NOMO-1 treated with dmso at 0.1 percent for 144 hours (cell line): ENCODE data around the gene LPAR1.
A peak's percentile ranks its signal among the peaks of the same experiment; 100 is the strongest.

ENCODE experiments used
- DNase-seq: peaks from one replicate; lab custom pipeline; 2025; ENCODE audit not compliant: unreplicated experiment; lab: John Stamatoyannopoulos, UW

The LPAR1 gene

DNA sequence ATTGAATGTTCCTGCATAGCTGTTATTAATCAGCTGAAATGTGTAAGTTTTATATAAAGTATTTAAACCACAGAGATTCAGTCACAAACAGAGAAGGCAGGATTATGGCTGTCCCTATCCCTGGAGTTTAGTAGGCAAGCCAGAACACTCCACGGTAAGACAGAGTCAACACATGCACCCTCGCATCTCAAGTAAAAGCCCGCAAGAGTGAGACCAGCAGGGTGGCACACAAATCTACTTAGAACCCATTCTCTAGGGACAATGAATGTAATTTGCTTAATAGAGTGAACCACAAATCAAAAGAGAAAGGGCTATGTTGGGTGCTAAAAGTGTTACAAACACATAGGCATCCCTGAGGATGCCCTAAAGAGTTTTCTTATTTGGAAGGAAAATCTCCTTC is 35.1 kb downstream of the LPAR1 start:
- DNase-seq: no peak

DNA sequence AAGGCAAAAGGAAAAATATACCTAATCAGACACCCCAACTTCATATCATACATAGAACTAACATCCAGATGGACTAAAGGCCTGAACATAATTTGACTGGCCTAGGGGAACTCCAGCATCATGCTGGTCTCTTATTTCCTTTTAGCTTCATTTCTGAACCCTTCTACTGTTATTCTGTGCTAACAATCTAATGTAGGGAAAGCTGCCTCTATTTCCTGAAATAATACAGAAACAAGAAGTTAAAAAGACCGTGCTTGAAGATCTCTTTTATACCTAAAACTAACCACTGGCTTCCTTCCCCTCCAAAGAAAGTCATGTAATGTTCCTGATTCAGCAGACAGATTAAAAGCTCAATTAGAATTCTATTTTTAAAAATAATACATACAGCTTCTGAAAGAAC is 36.7 kb downstream of the LPAR1 start:
- DNase-seq: no peak

DNA sequence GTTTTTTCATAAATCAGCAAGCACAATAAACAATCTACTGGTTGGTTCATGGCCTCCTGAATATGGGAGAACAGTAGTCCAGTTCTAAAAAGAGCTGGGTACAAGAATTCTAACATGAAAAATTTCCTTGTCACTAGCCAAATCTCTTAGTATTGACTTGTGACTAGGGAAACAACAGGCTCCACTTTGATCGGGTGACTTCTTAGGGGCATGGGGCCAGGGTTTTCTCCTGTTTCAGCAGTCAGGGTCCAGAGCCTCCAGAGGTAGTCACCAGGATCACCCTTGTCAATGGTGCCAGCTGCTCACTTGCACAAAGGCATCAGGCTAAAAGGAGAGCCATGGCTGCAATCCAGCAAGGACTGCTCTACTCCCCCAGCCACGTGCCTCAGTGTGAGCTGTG is 38.1 kb downstream of the LPAR1 start:
- no peak for DNase-seq

DNA sequence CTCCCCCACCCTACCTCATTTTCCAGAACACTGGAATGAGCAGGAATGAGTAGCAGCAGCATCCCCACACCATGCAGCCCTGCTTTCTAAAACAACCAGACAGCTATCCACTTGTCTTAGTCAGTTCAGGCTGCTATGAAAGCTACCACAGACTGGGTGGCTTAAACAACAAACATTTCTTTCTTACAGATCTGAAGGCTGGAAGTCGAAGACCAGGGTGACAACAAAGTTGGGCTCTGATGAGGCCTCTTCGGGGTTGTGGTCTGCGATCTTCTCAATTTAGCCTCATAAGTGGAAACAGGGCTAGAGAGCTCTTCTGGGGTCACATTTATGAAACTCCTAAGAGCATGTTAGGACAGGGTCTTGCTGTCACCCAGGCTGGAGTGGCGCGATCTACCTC is 38.9 kb downstream of the LPAR1 start:
- DNase-seq: no peak

DNA sequence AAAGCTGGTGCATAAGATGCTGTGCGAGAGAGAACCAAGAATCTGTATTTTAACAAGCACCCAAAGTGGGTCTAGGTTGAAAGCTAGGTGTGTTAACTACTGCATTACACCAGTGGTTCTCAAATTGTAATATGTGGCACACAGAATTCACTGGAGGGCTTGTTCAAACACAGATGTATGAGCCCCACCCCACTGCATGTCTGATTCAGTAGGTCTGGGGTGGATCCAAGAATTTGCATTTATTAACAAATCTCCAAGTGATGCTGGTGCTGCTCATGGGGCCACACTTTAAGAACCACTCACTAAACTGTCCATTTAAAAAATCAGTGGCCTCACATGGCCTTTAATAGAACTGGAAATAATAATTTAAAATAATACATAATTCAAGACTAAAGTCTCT is 40.4 kb downstream of the LPAR1 start:
- DNase-seq: no peak

DNA sequence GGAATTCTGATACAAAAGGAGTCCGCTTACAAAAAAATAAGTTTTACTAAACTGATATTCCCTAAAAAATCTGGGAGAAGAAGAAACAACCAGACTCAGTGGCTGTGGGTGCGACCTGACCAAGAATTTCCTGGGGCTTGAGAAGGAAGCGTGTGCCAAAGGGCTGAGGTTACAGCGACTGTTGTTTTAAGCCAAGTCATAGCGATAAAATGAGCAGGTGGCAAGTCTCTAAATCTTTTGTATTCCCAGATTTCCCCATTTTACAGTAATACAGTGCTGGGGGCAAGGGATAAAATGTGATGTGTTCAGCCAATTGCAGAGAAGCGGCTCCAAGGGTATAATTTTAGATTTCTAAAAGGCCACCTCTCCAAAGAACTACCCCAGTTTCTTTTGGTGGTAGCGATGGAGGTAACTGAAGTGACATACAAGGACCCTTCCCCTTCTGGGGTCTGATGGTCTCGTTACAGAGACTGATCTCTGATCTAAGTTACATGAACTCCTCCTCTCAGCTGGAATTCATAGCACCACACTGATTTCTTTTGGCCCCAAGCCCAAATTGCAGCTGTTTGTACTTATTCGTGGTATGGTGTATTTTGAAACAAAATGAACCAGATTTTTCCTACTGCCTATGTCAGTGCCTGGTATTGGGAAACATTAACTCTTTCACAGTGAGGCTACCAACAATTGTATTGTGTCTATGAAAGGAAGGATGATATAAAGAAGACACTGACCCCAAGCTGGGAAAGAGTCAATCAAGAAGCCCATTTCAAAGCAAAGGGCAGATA is 41.6 kb downstream of the LPAR1 start:
- DNase-seq: no peak

DNA sequence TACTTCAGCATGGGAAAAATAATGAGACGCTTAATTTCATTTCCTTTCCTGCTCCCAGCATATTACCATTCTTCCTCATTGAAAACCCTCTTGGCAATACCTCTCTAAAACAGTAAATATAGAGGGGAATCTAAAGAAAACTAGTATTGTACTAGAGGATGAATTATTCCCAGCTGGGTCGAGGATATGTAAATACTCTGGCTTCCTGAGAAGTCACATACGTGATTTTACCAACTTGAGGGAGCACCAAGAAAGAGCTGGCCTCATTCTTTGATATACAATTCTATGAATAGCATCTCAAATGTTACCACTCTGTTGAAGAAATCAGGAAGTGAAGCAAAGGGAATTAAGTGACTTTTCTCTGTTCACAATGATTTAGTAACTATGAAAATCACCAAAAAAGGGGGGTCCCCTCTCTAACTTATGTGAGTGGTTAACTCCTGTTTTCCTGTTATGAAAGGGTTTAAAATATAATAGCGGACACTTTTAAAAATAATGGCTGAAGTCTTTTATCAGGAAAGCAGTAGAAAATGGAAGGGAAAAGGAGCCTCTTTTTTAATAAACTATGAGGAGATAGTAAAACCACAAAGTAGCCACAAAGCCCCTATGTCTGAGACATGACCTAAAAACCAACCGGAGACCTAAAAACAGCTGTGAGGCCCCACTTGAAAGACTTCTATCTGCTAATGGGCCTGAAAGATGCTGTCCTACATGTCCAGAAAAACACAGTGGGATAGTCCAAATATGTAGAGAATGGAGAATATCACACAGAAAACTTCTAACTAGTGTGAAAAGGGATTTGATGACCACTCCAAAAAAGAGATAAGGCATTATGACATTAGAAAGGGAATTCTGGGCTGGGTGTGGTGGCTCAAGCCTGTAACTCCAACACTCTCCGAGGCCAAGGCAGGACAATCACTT is 42.6 kb downstream of the LPAR1 start:
- DNase-seq: no peak

DNA sequence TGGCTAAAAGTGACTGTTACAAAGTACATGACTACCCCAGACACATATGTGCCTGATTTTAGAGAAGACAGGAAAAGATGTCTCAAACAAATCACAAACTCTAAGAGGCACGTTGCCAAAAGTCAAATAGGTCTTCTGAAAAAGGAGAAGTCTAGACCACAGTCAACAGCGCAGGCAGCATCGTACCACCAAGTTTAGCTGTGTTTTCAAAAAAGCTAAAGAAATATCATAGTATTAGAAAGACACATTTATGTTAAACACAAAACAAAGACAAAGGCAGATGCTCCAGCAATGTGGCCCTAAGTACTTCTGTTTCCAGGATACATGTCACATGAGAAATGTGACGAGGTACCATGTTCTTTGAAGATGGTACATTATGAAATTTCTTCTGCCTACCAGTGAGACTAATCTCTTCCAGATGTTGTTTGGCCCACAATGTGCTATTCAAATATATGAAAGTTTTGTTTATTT is 43.5 kb downstream of the LPAR1 start:
- DNase-seq: peak; percentile 42

DNA sequence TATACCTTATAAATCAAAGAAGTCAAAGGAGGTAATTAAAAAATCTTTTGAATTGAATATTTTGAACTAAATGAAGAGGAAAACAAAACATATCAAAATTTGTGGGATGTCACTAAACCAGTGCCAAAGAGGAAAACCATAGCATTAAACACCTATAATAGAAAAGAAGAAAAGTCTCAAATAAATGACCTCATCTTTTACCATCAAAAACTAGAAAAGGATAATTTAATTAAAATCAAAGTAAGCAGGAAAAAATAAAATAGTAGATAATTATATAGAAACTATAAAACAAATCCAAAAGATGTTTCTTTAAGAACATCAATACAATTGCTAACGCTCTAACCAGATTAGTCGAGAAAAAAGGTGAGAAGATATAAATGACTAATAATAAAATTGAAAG is 47.8 kb downstream of the LPAR1 start:
- DNase-seq: no peak

DNA sequence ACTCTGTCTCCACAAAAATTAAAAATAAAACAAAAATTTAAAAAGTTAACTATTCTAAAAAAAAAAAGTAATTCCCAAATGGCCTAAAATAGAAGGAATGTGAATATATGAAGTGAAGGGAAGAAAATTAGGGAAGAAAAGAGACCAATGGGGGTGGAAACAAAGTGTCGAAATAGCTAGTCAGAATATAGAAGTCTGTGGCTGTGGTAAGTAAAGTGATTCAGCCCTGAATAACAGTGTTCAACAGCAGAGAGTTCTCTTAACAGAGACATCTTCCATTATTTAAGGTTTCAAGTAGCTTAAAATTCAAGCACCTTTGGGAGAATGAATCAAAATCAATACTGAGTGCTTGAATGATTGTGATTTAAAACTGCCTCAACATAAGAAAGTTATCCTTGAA is 51.7 kb downstream of the LPAR1 start:
- DNase-seq: no peak

DNA sequence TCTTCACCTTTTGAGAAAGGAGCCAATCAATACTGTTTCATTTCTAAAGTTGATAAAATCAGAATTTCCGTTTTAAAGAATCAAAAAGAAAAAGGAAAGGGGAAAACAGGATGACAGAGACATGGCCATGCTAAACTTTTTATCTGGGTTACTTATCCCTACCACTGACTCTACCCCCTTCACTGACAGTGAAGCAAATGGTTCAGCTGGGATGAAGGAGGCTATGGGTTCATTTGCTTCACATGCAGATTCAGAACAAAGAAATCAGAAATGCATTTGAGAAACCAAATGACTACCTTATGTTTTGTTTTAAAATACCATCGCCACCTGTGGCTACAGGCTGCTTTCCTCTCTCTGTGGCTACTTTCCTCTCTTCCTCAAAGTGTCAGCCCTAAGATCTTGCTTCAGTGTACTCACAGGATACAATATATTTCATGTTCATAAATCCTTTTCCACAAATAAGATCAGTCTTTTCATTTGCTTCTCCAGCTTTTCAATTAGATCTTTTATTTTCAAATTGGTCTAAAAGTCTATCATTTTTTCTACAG is 53.3 kb downstream of the LPAR1 start:
- no peak for DNase-seq

DNA sequence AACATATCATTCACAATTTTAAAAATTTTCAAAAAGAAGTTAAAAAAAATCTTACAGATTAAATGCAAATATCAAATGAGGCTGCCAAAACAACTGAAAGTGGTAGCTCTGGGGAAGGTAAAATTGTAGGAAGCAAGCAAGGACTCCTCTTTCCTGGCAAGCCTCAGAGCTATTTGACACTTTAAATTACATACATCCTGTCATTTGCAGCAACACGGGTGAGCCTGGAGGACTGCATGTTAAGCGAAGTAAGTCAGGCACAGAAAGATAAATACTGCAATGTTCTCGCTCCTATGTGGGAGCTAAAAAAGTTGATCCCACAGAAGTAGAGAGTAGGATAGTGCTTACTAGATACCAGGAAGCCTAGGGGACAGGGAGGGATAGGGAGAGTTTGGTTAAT is 58.0 kb downstream of the LPAR1 start:
- no peak for DNase-seq

DNA sequence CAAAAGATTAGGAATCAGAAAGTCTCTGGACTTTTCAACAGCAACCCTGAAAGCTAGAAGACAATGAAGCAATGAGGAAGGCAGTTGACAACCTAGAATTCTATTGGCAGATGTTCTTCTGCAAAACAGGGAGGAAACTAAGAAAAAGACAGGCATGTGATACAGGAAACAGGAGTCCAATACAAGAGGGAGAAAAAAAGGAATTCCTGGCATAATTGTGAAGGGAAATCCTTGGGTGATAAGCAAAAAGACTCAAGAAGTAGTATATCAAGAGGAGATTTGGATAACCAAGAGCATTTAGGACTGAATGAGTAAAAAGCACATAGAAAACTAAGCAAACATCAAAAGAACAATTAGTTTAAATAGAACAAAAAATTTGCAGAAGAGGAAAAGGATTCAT is 58.6 kb downstream of the LPAR1 start:
- DNase-seq: no peak

DNA sequence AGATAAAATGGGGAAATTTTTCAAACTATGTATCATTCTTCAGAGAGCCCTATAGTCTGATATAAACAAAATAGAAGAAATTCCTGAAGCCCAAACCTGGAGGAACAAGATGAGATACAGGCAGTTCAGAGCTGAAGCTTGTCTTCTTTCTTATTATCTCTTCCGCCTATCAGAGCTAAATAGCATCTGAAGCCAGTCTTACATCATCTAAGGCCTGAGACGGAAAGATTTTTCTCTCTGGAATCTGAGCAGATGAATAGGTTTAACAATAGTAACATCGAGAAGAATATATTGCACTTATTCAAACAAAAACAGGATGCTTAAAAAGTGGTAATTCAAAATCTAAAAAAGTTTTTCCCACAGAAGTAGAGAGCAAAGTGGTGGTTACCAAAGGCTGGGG is 59.8 kb downstream of the LPAR1 start:
- DNase-seq: no peak

DNA sequence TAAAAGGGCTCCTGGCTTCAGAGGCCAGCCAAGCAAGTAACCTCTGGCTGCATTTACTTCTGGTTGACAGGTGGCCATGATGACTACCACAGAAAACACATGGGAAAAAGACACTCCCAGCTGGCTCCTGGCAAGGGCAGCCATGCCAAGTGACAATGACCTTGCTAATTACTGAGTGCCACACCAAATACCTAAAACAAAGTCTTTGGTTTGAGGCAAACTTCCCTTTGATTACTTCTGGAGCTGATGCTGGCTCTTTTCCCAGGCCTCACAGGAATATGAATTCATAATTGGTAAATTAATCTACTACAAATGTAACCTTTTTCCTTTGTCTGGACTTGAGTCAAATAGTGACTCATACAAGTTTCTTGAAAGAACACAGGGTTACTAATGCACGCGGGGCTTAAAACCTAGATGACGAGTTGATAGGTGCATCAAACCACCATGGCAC is 61.0 kb downstream of the LPAR1 start:
- no peak for DNase-seq

DNA sequence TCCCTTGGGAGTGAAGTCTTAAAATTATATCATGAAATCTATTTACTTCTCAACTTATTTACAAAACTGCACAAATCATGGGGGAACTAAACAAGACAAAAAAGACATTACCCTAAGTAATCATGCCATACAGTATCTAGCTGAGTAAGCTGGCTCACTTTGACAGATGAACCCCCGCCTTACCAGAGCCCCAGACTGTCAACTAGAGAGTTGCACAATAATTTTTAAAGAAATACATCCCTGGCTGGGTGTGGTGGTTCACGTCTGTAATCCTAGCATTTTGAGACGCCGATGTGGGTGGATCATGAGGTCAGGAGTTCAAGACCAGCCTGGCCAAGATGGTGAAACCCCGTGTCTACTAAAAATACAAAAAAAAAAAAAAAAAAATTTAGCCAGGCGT is 62.3 kb downstream of the LPAR1 start:
- peak; percentile 54 for DNase-seq

DNA sequence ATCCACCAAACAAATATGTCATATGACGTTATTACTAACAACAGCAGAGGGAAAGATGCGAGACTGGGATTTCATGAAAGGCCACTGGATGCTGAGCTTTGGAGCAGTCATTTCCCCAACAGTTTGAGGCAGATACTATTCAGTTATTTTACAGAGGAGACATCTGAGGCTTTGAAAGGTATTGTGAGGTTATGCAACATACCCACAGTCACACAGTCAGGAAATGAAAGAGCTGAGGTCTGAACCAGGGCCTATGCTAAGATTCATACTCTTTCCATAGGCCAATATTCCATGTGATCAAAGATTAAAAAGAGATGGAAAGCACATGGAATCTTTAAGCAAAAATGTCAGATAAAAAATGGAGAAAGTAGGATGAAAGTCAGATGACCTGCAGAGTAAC is 63.0 kb downstream of the LPAR1 start:
- no peak for DNase-seq

DNA sequence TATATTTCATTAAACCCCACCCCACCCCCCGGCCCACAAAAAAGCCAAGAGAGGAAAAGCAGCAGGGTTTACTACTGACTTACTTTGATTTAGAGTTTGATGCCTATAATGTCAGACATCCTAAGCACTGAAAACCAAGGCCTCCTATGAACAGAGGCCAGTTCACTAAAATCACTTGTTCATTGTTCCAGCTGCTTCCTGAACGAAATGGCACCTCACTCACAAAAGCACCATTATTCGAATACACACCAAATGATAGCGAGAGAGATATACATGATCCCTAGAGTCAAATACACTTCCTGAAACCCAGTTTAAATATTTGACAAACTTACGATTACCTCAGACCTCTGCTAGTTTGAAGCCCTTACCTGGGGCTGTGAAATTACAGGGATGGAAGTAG is 66.6 kb downstream of the LPAR1 start:
- DNase-seq: no peak

DNA sequence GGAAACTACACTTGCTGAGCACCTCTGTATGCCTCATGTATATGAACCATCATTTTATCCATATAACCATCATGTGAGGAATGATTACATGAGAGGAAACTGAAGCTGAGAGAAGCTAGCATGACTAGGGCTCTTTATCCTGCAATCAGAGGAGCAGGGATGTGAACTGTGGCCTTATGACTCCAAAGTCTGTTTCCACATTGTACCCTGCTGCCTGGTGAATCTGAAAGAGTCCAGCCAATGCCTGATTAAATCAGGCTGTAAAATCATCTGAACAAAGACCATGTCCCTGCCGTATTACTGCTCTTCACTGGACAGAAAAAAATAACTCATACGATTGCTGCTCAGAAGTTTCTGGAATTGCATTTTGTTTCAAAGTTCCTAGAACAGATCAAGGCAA is 67.0 kb downstream of the LPAR1 start:
- no peak for DNase-seq

DNA sequence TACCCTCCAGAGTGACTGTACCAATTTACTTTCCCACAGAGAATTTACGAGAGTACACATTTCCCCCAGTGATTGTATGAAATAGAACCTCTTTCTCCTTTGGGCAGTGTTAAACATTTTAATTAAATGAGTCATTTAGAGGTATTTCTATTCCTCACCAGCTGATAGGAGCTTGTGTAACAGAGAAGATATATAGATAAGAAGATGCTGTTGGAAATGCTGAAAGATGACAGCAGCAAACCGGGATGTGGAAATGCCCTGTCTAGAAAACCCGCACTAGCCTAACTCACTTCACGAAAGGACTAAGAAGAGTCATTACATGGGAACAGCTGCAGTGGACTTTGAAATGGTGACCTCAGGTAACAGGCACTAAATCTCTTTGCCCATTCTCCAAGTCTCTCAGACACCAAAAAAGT is 68.3 kb downstream of the LPAR1 start:
- no peak for DNase-seq

DNA sequence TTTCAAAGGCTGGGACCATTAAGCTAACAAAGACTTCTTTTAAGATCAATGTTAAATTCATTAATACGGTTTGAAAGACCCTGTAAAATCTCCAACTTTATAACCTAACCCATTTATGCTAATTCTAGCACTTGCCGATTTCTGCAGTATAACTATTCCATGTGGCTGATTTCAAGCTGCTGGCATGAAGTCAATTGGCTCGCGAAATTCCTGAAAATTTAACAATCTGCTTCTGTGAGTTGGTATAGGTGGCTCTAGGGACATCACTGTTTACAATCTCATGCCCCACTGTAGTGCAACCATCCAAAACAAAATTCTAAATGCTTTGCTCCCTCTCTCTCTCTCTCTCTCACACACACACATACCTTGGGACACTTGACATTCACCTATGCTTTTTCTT is 70.2 kb downstream of the LPAR1 start:
- no peak for DNase-seq

DNA sequence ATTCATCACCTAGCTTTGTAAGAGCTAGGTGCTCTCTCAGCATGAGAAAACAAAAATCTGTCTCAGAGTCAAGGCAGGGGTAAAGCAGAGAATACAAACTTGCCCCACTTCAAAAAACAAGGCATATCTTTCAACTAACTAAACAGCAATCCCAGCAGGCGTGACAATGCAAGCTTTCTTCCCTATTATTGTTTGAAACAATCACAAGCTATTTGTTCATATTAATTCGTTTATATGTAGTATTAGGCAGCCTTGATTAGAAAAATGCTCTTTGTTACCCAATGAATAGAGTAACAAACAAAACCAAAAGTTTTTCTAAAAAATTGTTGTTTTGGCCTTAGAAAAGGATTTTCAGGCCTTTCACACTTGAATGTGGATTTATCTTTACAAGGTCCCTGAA is 71.1 kb downstream of the LPAR1 start:
- DNase-seq: no peak
